Stimulated activated CD8-positive, alpha-beta memory T cell treated with anti-CD3 and anti-CD28 coated beads, Interleukin-12 subunit alpha, Interleukin-12 subunit beta, amount 100 ng/mL, for 24 hours (primary cell): Measurements from ENCODE around the gene UBE2I.
A peak's percentile ranks its signal among the peaks of the same experiment; 100 is the strongest.

ENCODE experiments used
- DNase-seq: peaks from one replicate; pipeline ENCODE4 v3.0.0-alpha.2; 2020; ENCODE audit errors: extremely low read depth

UBE2I gene

GRCh38 chr16:1342526-1343427 is 33.3 kb downstream of the UBE2I start:
- peak; percentile 73 for DNase-seq

GRCh38 chr16:1343428-1344242 is 34.2 kb downstream of the UBE2I start:
- DNase-seq = no peak

GRCh38 chr16:1344499-1344898 is 35.1 kb downstream of the UBE2I start:
- DNase-seq = no peak

- DNase-seq = no peak
Observed at GRCh38 chr16:1345087-1345486, 35.7 kb downstream of the UBE2I start.

- no peak for DNase-seq
Observed at GRCh38 chr16:1345651-1346421, 36.4 kb downstream of the UBE2I start.

GRCh38 chr16:1346422-1347285 is 37.2 kb downstream of the UBE2I start:
- DNase-seq = no peak

- DNase-seq = no peak
Observed at GRCh38 chr16:1347286-1347855, 37.9 kb downstream of the UBE2I start.

- no peak for DNase-seq
Observed at GRCh38 chr16:1347962-1348361, 38.5 kb downstream of the UBE2I start.

- no peak for DNase-seq
Observed at GRCh38 chr16:1348441-1348840, 39.0 kb downstream of the UBE2I start.

- DNase-seq = no peak
Observed at GRCh38 chr16:1348926-1349325, 39.5 kb downstream of the UBE2I start.

- no peak for DNase-seq
Observed at GRCh38 chr16:1349351-1349750, 39.9 kb downstream of the UBE2I start.

- DNase-seq = no peak
Observed at GRCh38 chr16:1349951-1350350, 40.5 kb downstream of the UBE2I start.

GRCh38 chr16:1350691-1351090 is 41.3 kb downstream of the UBE2I start:
- DNase-seq = no peak

GRCh38 chr16:1351215-1351581 is 41.8 kb downstream of the UBE2I start:
- DNase-seq = no peak

- DNase-seq = peak; percentile 69
Observed at GRCh38 chr16:1351582-1352362, 42.3 kb downstream of the UBE2I start, which contains the start of the genes GNPTG and TSR3. TSS of gene GNPTG (plus strand) at chr16:1351931. CDS start at chr16:1351966, 35 bp downstream. TSS of gene TSR3 (minus strand) at chr16:1351878. CDS start at chr16:1351804, 74 bp downstream.

GRCh38 chr16:1354815-1355540 is 45.5 kb downstream of the UBE2I start:
- no peak for DNase-seq

- DNase-seq = no peak
Observed at GRCh38 chr16:1355591-1355990, 46.2 kb downstream of the UBE2I start.

- no peak for DNase-seq
Observed at GRCh38 chr16:1356061-1356900, 46.8 kb downstream of the UBE2I start.
